ENCODE measurements around the gene SOS1.

- TF ChIP-seq, protein P1, sequence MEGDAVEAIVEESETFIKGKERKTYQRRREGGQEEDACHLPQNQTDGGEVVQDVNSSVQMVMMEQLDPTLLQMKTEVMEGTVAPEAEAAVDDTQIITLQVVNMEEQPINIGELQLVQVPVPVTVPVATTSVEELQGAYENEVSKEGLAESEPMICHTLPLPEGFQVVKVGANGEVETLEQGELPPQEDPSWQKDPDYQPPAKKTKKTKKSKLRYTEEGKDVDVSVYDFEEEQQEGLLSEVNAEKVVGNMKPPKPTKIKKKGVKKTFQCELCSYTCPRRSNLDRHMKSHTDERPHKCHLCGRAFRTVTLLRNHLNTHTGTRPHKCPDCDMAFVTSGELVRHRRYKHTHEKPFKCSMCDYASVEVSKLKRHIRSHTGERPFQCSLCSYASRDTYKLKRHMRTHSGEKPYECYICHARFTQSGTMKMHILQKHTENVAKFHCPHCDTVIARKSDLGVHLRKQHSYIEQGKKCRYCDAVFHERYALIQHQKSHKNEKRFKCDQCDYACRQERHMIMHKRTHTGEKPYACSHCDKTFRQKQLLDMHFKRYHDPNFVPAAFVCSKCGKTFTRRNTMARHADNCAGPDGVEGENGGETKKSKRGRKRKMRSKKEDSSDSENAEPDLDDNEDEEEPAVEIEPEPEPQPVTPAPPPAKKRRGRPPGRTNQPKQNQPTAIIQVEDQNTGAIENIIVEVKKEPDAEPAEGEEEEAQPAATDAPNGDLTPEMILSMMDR (IDR thresholded peaks at IDR 0.05), result no peak
- TF ChIP-seq EZH2 (IDR thresholded peaks at IDR 0.05) (no peak), EZH2phosphoT487 (IDR thresholded peaks at IDR 0.05) (no peak)
These were observed 31.7 kb upstream of the SOS1 start for GRCh38 chr2:39152504-39152903.

Measured in neural progenitor cell (in vitro differentiated cells).